Tibial nerve (tissue), 4 donors: Measurements from ENCODE around the gene ZNF701. TPM values are rescaled to one million over a fixed set of nuclear protein-coding genes. Genes with fewer than 3 reads are reported as not detected.
"Not testable (repeated sequence)": the region's sequence is repeated elsewhere in the genome, so short reads cannot be mapped to it uniquely, and the experiment has no call there.

ENCODE experiments used
- DNase-seq, 2 donors: peaks; one replicate each; pipeline ENCODE4 v3.0.0-alpha.2; 2019; ENCODE audit warnings: low spot score in 2 of 2
- H3K27ac ChIP-seq, 4 donors: fragments of 200-600 bp; sonication (generic) in 3 of 4; one replicate each; pipeline ENCODE4 v1.5.1; 2017 to 2019; ENCODE audit warnings: mild to moderate bottlenecking in 1 of 4
- H3K27me3 ChIP-seq, 2 donors: fragments of 200-600 bp; sonication (generic) in 1 of 2; one replicate each; pipeline versions ENCODE4 v1.5.1 to v1.6.0; 2017 to 2019
- H3K36me3 ChIP-seq, 3 donors: fragments of 200-600 bp; sonication (generic); one replicate each; pipeline ENCODE4 v1.5.1; 2018 to 2019
- H3K4me1 ChIP-seq, 4 donors: fragments of 200-600 bp; sonication (generic) in 3 of 4; one replicate each; pipeline ENCODE4 v1.5.1; 2017 to 2019
- H3K4me3 ChIP-seq, 4 donors: fragments of 200-600 bp; sonication (generic) in 3 of 4; one replicate each; pipeline ENCODE4 v1.5.1; 2017 to 2019; ENCODE audit warnings: mild to moderate bottlenecking in 1 of 4, moderate library complexity in 1 of 4
- H3K9me3 ChIP-seq, 4 donors: fragments of 200-600 bp; sonication (generic) in 3 of 4; one replicate each; pipeline ENCODE4 v1.5.1; 2017 to 2019
- CTCF ChIP-seq, 5 experiments: fragments of 200-600 bp in 3 of 5; fragments of 450-650 bp in 2 of 5; sonication (generic) in 3 of 5; IDR thresholded peaks; one replicate each; pipeline ENCODE4 v1.5.1; 2016 to 2019; ENCODE audit warnings: antibody characterized with exemption in 5 of 5, mild to moderate bottlenecking in 3 of 5, moderate library complexity in 2 of 5
- EP300 ChIP-seq, 2 donors: sonication (generic); formaldehyde crosslinking; IDR thresholded peaks; one replicate each; pipeline ENCODE4 v1.6.1; 2017; ENCODE audit warnings: antibody characterized with exemption in 2 of 2, mild to moderate bottlenecking in 1 of 2
- POLR2A ChIP-seq, 2 donors: fragments of 450-650 bp; IDR thresholded peaks; one replicate each; pipeline ENCODE4 v1.6.1; 2017; ENCODE audit warnings: antibody characterized with exemption in 2 of 2, mild to moderate bottlenecking in 2 of 2, moderate library complexity in 2 of 2
- WGBS, 2 donors: methylation state at CpG; one replicate each; pipeline ENCODE4 v1.1.5; 2018; 5-methylcytosine and 5-hydroxymethylcytosine counted together
- total RNA-seq, 4 donors: library from RNA; depleted of rRNA; stranded (reverse); fragments of >200 nt; gene quantifications; one replicate each; pipeline ENCODE4 v1.1.0, GENCODE V29; 2016

Gene ZNF701
- total RNA-seq, 4 donors from 2014 or later, result 12.8 to 28.4 (median 17.9) TPM

GRCh38 chr19:52536448-52536800, 33.7 kb upstream of the ZNF701 start:
- Histone ChIP-seq H3K27me3 (no peaks in the 10 kb centered on the region), H3K9me3 (peaks cover 0 to 15% (median 0%) of the 10 kb centered on the region in 4 donors), H3K4me3 (peak overlapping the region; percentile 44 to 65 (median 56)), H3K27ac (peak overlapping the region in 3 of 4 donors; percentile 70 to 83 (median 79)), H3K4me1 (peaks cover 0 to 16% (median 0%) of the 10 kb centered on the region in 4 donors), H3K36me3 (peaks cover 0 to 28% (median 0%) of the 10 kb centered on the region in 3 donors)
- TF ChIP-seq POLR2A (IDR thresholded peaks at IDR 0.05) (no peak), CTCF (IDR thresholded peaks at IDR 0.05) (no peak), EP300 (IDR thresholded peaks at IDR 0.05) (no peak)
- WGBS, 2 donors, result 2 to 3% methylated on average over 15 to 17 of the region's 17 CpGs
- DNase-seq, result peak in 1 of 2 donors; percentile 8

GRCh38 chr19:52538815-52539214, 31.3 kb upstream of the ZNF701 start:
- Histone ChIP-seq H3K4me1 (peaks cover 0 to 16% (median 0%) of the 10 kb centered on the region in 4 donors), H3K36me3 (peaks cover 0 to 41% (median 8%) of the 10 kb centered on the region in 3 donors), H3K9me3 (peaks cover 0 to 19% (median 0%) of the 10 kb centered on the region in 4 donors)
- not testable (repeated sequence) for H3K27ac ChIP-seq, H3K27me3 ChIP-seq, H3K4me3 ChIP-seq, DNase-seq
- 45 to 60% methylated on average over 4 of the region's 4 CpGs for WGBS, 2 donors

- WGBS, 2 donors, result 92 to 97% methylated on average over 5 of the region's 5 CpGs
- not testable (repeated sequence) for H3K27ac ChIP-seq, DNase-seq, H3K27me3 ChIP-seq, H3K4me3 ChIP-seq, H3K4me1 ChIP-seq
- H3K9me3 ChIP-seq, result peaks cover 0 to 40% (median 0%) of the 10 kb centered on the region in 4 donors
- peaks cover 4 to 65% (median 18%) of the 10 kb centered on the region in 3 donors for H3K36me3 ChIP-seq
Measured at GRCh38 chr19:52541176-52541575, 28.9 kb upstream of the ZNF701 start.

GRCh38 chr19:52541608-52542007, 28.5 kb upstream of the ZNF701 start:
- TF ChIP-seq POLR2A (IDR thresholded peaks at IDR 0.05), result no peak
- no peak for TF ChIP-seq CTCF (IDR thresholded peaks at IDR 0.05)
- TF ChIP-seq EP300 (IDR thresholded peaks at IDR 0.05), result no peak
- Histone ChIP-seq H3K9me3 (peaks cover 0 to 44% (median 0%) of the 10 kb centered on the region in 4 donors), H3K27me3 (no peaks in the 10 kb centered on the region), H3K27ac (no peak overlapping the region), H3K4me1 (peaks cover 0 to 3% (median 0%) of the 10 kb centered on the region in 4 donors), H3K36me3 (peaks cover 4 to 69% (median 18%) of the 10 kb centered on the region in 3 donors), H3K4me3 (no peak overlapping the region)
- WGBS, 2 donors, result 82% methylated on average over 5 of the region's 5 CpGs
- no peak for DNase-seq

- not testable (repeated sequence) for H3K27me3 ChIP-seq, H3K4me3 ChIP-seq, DNase-seq, H3K4me1 ChIP-seq, H3K27ac ChIP-seq
- Histone ChIP-seq H3K9me3 (peaks cover 0 to 52% (median 0%) of the 10 kb centered on the region in 4 donors), H3K36me3 (peaks cover 4 to 79% (median 21%) of the 10 kb centered on the region in 3 donors)
- 82 to 90% methylated on average over 6 of the region's 6 CpGs for WGBS, 2 donors
Measured at GRCh38 chr19:52542541-52542940, 27.5 kb upstream of the ZNF701 start.

GRCh38 chr19:52542984-52543664, 27.0 kb upstream of the ZNF701 start:
- DNase-seq, result no peak
- peaks cover 4 to 84% (median 27%) of the 10 kb centered on the region in 3 donors for H3K36me3 ChIP-seq
- H3K27me3 ChIP-seq, result no peaks in the 10 kb centered on the region
- peaks cover 0 to 56% (median 0%) of the 10 kb centered on the region in 4 donors for H3K9me3 ChIP-seq
- H3K4me3 ChIP-seq, result no peak overlapping the region
- TF ChIP-seq CTCF (IDR thresholded peaks at IDR 0.05) (no peak), EP300 (IDR thresholded peaks at IDR 0.05) (no peak), POLR2A (IDR thresholded peaks at IDR 0.05) (no peak)
- no peak overlapping the region for H3K27ac ChIP-seq
- no peaks in the 10 kb centered on the region for H3K4me1 ChIP-seq
- WGBS, 2 donors, result 78 to 84% methylated on average over 8 of the region's 8 CpGs
